CD14-positive monocyte (primary cell): Measurements from ENCODE around the gene SYCP2L. TPM values are rescaled to one million over a fixed set of nuclear protein-coding genes. Genes with fewer than 3 reads are reported as not detected.
"Not testable (repeated sequence)": the region's sequence is repeated elsewhere in the genome, so short reads cannot be mapped to it uniquely, and the experiment has no call there.

Experiments used
- DNase-seq, 3 donors: peaks; one replicate each; pipeline ENCODE4 v3.0.0-alpha.2; 2011 to 2022
- H2AFZ ChIP-seq: 2 replicates; pipeline ENCODE4 v1.6.0; 2012; ENCODE audit warnings: mild to moderate bottlenecking, low read depth, low read length, inconsistent platforms; ENCODE audit not compliant: insufficient read depth, poor library complexity, severe bottlenecking
- H3K27ac ChIP-seq, 2 donors: 1 replicate in 1 of 2; 2 replicates in 1 of 2; pipeline ENCODE4 v1.5.1; 2012 to 2013; ENCODE audit warnings: low read length in 2 of 2, control low read depth in 1 of 2, inconsistent platforms in 1 of 2, low read depth in 1 of 2, mild to moderate bottlenecking in 1 of 2
- H3K27me3 ChIP-seq, 2 donors: one replicate each; pipeline versions ENCODE4 v1.6.0 to v1.6.1; 2011 to 2013; ENCODE audit warnings: low read length in 2 of 2; ENCODE audit not compliant: control insufficient read depth in 2 of 2, insufficient read depth in 2 of 2
- H3K36me3 ChIP-seq, 2 donors: replicated peaks in 1 of 2; 1 replicate in 1 of 2; 2 replicates in 1 of 2; pipeline versions ENCODE4 v1.5.1 to v1.6.1; 2012 to 2013; ENCODE audit warnings: low read length in 2 of 2, control low read depth in 1 of 2, inconsistent platforms in 1 of 2, mild to moderate bottlenecking in 1 of 2; ENCODE audit not compliant: insufficient read depth in 2 of 2, control insufficient read depth in 1 of 2
- H3K4me1 ChIP-seq, 2 donors: 1 replicate in 1 of 2; 2 replicates in 1 of 2; pipeline versions ENCODE4 v1.5.1 to v1.6.1; 2012 to 2013; ENCODE audit warnings: low read length in 2 of 2, control low read depth in 1 of 2, inconsistent platforms in 1 of 2, mild to moderate bottlenecking in 1 of 2, moderate library complexity in 1 of 2; ENCODE audit not compliant: insufficient read depth in 2 of 2, control insufficient read depth in 1 of 2
- H3K4me2 ChIP-seq: replicated peaks from 2 replicates; pipeline ENCODE3; 2012; ENCODE audit warnings: low read length, moderate library complexity, mild to moderate bottlenecking; ENCODE audit not compliant: poor library complexity, severe bottlenecking; ENCODE audit errors: extremely low read depth
- H3K4me3 ChIP-seq, 3 experiments: fragments of 200-600 bp in 1 of 3; sonication (generic) in 1 of 3; replicated peaks in 1 of 3; 1 replicate in 2 of 3; 2 replicates in 1 of 3; pipeline ENCODE4 v1.5.1; 2011 to 2013; ENCODE audit warnings: low read length in 3 of 3, mild to moderate bottlenecking in 3 of 3, control low read depth in 2 of 3, low read depth in 2 of 3, inconsistent platforms in 1 of 3, moderate library complexity in 1 of 3
- H3K79me2 ChIP-seq: 2 replicates; pipeline ENCODE4 v1.6.0; 2012; ENCODE audit warnings: mild to moderate bottlenecking, control low read depth, inconsistent platforms, low read length, moderate library complexity; ENCODE audit not compliant: insufficient read depth
- H3K9ac ChIP-seq: 2 replicates; pipeline ENCODE4 v1.6.0; 2017; ENCODE audit warnings: low read length, mild to moderate bottlenecking; ENCODE audit not compliant: insufficient read depth, poor library complexity, severe bottlenecking
- H3K9me3 ChIP-seq, 2 donors: replicated peaks in 1 of 2; 1 replicate in 1 of 2; 2 replicates in 1 of 2; pipeline versions ENCODE4 v1.5.1 to v1.6.1; 2012 to 2013; ENCODE audit warnings: low read length in 2 of 2, control low read depth in 1 of 2; ENCODE audit not compliant: control insufficient read depth in 1 of 2, insufficient read depth in 1 of 2
- H4K20me1 ChIP-seq: 2 replicates; pipeline ENCODE4 v1.6.0; 2012; ENCODE audit warnings: mild to moderate bottlenecking, low read length, control low read depth, moderate library complexity; ENCODE audit not compliant: insufficient read depth
- H3K27ac Mint-ChIP-seq, 7 donors: one replicate each; pipeline ENCODE4 v1.8.0; 2020; ENCODE audit warnings: mild to moderate bottlenecking in 7 of 7, mixed read lengths in 7 of 7, moderate library complexity in 6 of 7, inconsistent platforms in 2 of 7
- H3K27me3 Mint-ChIP-seq, 3 donors: one replicate each; pipeline ENCODE4 v1.8.0; 2021 to 2022; ENCODE audit warnings: low read depth in 3 of 3, mild to moderate bottlenecking in 3 of 3, mixed read lengths in 3 of 3, moderate library complexity in 3 of 3, inconsistent platforms in 1 of 3
- H3K36me3 Mint-ChIP-seq, 2 donors: one replicate each; pipeline ENCODE4 v1.8.0; 2020; ENCODE audit warnings: mixed read lengths in 2 of 2, inconsistent platforms in 1 of 2, mild to moderate bottlenecking in 1 of 2
- H3K4me1 Mint-ChIP-seq: one replicate; pipeline ENCODE4 v1.8.0; 2020; ENCODE audit warnings: mild to moderate bottlenecking, mixed read lengths
- H3K4me3 Mint-ChIP-seq, 2 donors: one replicate each; pipeline ENCODE4 v1.8.0; 2020; ENCODE audit warnings: mild to moderate bottlenecking in 2 of 2, mixed read lengths in 2 of 2, moderate library complexity in 1 of 2
- H3K9me3 Mint-ChIP-seq, 7 donors: one replicate each; pipeline ENCODE4 v1.8.0; 2020 to 2022; ENCODE audit warnings: mixed read lengths in 7 of 7, mild to moderate bottlenecking in 6 of 7, moderate library complexity in 6 of 7, inconsistent platforms in 2 of 7
- CTCF ChIP-seq: fragments of 200-600 bp; IDR thresholded peaks from one replicate; pipeline ENCODE4 v1.8.0; 2022; ENCODE audit warnings: antibody characterized with exemption, mild to moderate bottlenecking
- WGBS: methylation state at CpG from one replicate; pipeline ENCODE4 v1.1.5; 2013; ENCODE audit warnings: missing lambda C conversion rate; ENCODE audit not compliant: insufficient coverage; 5-methylcytosine and 5-hydroxymethylcytosine counted together
- intact Hi-C, 2 donors: fragments of 100-400 bp; cut with micrococcal nuclease; formaldehyde crosslinking; loops; one replicate each; pipeline versions ENCODE4 v1.15.0 to v1.15.1; 2023
- polyA plus RNA-seq, 3 donors: library from polyadenylated mRNA; depleted of rRNA in 1 of 3; unstranded in 2 of 3; stranded (reverse) in 1 of 3; fragments of 300-500 nt in 2 of 3; fragments of >200 nt in 1 of 3; fragmentation: Illumina TruSeq in 2 of 3; gene quantifications; 1 replicate in 2 of 3; 2 replicates in 1 of 3; pipeline ENCODE4 v1.2.3, GENCODE V29; 2012 to 2021

Gene SYCP2L
- polyA plus RNA-seq, 3 donors: 0.08 TPM; not detected in 2

DNA sequence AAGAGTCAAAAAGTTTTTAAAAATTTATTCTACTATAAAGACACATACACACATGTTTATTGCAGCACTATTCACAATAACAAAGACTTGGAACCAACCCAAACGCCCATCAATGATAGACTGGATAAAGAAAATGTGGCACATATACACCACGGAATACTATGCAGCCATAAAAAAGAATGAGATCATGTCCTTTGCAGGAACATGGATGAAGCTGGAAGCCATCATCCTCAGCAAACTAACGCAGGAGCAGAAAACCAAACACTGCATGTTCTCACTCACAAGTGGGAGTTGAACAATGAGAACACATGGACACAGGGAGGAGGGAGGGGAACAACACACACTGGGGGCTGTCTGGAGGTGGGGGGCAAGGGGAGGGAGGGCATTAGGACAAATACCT lies 20.1 kb upstream of the SYCP2L start:
- DNase-seq, H3K4me1 ChIP-seq, H3K79me2 ChIP-seq, H3K4me3 Mint-ChIP-seq, H3K36me3 ChIP-seq, H4K20me1 ChIP-seq, H3K4me1 Mint-ChIP-seq, H3K4me3 ChIP-seq, intact Hi-C loops, H3K36me3 Mint-ChIP-seq, H2AFZ ChIP-seq, H3K27ac ChIP-seq, H3K9me3 ChIP-seq, H3K27me3 ChIP-seq, H3K9ac ChIP-seq, H3K27me3 Mint-ChIP-seq, H3K4me2 ChIP-seq, H3K27ac Mint-ChIP-seq, H3K9me3 Mint-ChIP-seq: not testable (repeated sequence)
- WGBS: no CpG with 5 or more reads among the region's 3 CpGs

- Histone ChIP-seq H3K9me3 (no peaks in the 10 kb centered on the region), H3K4me1 (no peaks in the 10 kb centered on the region), H4K20me1 (no peaks in the 10 kb centered on the region), H3K4me2 (no peak overlapping the region), H3K36me3 (no peaks in the 10 kb centered on the region), H3K27me3 (no peaks in the 10 kb centered on the region), H3K27ac (no peak overlapping the region), H2AFZ (no peak overlapping the region), H3K79me2 (no peaks in the 10 kb centered on the region), H3K4me3 (no peak overlapping the region), H3K9ac (no peak overlapping the region)
- Mint-ChIP-seq H3K27ac (no peak overlapping the region), H3K27me3 (peaks cover 3 to 7% (median 6%) of the 10 kb centered on the region in 3 donors), H3K9me3 (peaks cover 0 to 5% (median 2%) of the 10 kb centered on the region in 7 donors), H3K4me1 (no peaks in the 10 kb centered on the region), H3K4me3 (no peak overlapping the region), H3K36me3 (no peaks in the 10 kb centered on the region)
- DNase-seq: no peak
- intact Hi-C loops: no loop called here
- no peak for TF ChIP-seq CTCF
- WGBS: 86% methylated on average over 2 of the region's 3 CpGs
These were observed 18.9 kb upstream of the SYCP2L start for GRCh38 chr6:10867952-10868351.
